ENCODE measurements around the gene CALB2.
A peak's percentile ranks its signal among the peaks of the same experiment; 100 is the strongest.

CALB2 gene

GRCh38 chr16:71383054-71383773, 24.7 kb downstream of the CALB2 start:
- H3K4me3 ChIP-seq (replicated peaks in 1 of 2; ENCODE audit: low read depth in 2 of 2, low read length in 2 of 2): no peak overlapping the region
- DNase-seq (ENCODE audit: low read depth in 2 of 2): peak in 1 of 2 donors; percentile 22
- no peak for TF ChIP-seq CTCF (IDR thresholded peaks at IDR 0.05; ENCODE audit: low read depth, low read length)

GRCh38 chr16:71384073-71384724, 25.7 kb downstream of the CALB2 start:
- no peak overlapping the region for H3K4me3 ChIP-seq (replicated peaks in 1 of 2; ENCODE audit: low read depth in 2 of 2, low read length in 2 of 2)
- no peak for TF ChIP-seq CTCF (IDR thresholded peaks at IDR 0.05; ENCODE audit: low read depth, low read length)
- DNase-seq (ENCODE audit: low read depth in 2 of 2): no peak

- no peak for TF ChIP-seq CTCF (IDR thresholded peaks at IDR 0.05; ENCODE audit: low read depth, low read length)
- DNase-seq (ENCODE audit: low read depth in 2 of 2): no peak
- H3K4me3 ChIP-seq (replicated peaks in 1 of 2; ENCODE audit: low read depth in 2 of 2, low read length in 2 of 2): no peak overlapping the region
Measured at GRCh38 chr16:71387045-71387871, 28.7 kb downstream of the CALB2 start.

GRCh38 chr16:71389330-71389729, 30.8 kb downstream of the CALB2 start:
- no peak for DNase-seq (ENCODE audit: low read depth in 2 of 2)
- TF ChIP-seq CTCF (IDR thresholded peaks at IDR 0.05; ENCODE audit: low read depth, low read length): no peak

GRCh38 chr16:71396594-71396993, 38.1 kb downstream of the CALB2 start:
- DNase-seq (ENCODE audit: low read depth in 2 of 2): no peak
- TF ChIP-seq CTCF (IDR thresholded peaks at IDR 0.05; ENCODE audit: low read depth, low read length): no peak
- H3K4me3 ChIP-seq (replicated peaks in 1 of 2; ENCODE audit: low read depth in 2 of 2, low read length in 2 of 2): no peak overlapping the region

More at GRCh38 chr16:71389330-71389729, 30.8 kb downstream of the CALB2 start:
- H3K4me3 ChIP-seq (replicated peaks in 1 of 2; ENCODE audit: low read depth in 2 of 2, low read length in 2 of 2): no peak overlapping the region

GRCh38 chr16:71399801-71400563, 41.5 kb downstream of the CALB2 start:
- TF ChIP-seq CTCF (IDR thresholded peaks at IDR 0.05; ENCODE audit: low read depth, low read length): no peak
- no peak overlapping the region for H3K4me3 ChIP-seq (replicated peaks in 1 of 2; ENCODE audit: low read depth in 2 of 2, low read length in 2 of 2)
- no peak for DNase-seq (ENCODE audit: low read depth in 2 of 2)
